ENCODE data around the gene NEBL.
"Not testable (repeated sequence)": the region's sequence is repeated elsewhere in the genome, so short reads cannot be mapped to it uniquely, and the experiment has no call there.

The NEBL gene, protein sequence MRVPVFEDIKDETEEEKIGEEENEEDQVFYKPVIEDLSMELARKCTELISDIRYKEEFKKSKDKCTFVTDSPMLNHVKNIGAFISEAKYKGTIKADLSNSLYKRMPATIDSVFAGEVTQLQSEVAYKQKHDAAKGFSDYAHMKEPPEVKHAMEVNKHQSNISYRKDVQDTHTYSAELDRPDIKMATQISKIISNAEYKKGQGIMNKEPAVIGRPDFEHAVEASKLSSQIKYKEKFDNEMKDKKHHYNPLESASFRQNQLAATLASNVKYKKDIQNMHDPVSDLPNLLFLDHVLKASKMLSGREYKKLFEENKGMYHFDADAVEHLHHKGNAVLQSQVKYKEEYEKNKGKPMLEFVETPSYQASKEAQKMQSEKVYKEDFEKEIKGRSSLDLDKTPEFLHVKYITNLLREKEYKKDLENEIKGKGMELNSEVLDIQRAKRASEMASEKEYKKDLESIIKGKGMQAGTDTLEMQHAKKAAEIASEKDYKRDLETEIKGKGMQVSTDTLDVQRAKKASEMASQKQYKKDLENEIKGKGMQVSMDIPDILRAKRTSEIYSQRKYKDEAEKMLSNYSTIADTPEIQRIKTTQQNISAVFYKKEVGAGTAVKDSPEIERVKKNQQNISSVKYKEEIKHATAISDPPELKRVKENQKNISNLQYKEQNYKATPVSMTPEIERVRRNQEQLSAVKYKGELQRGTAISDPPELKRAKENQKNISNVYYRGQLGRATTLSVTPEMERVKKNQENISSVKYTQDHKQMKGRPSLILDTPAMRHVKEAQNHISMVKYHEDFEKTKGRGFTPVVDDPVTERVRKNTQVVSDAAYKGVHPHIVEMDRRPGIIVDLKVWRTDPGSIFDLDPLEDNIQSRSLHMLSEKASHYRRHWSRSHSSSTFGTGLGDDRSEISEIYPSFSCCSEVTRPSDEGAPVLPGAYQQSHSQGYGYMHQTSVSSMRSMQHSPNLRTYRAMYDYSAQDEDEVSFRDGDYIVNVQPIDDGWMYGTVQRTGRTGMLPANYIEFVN

DNA sequence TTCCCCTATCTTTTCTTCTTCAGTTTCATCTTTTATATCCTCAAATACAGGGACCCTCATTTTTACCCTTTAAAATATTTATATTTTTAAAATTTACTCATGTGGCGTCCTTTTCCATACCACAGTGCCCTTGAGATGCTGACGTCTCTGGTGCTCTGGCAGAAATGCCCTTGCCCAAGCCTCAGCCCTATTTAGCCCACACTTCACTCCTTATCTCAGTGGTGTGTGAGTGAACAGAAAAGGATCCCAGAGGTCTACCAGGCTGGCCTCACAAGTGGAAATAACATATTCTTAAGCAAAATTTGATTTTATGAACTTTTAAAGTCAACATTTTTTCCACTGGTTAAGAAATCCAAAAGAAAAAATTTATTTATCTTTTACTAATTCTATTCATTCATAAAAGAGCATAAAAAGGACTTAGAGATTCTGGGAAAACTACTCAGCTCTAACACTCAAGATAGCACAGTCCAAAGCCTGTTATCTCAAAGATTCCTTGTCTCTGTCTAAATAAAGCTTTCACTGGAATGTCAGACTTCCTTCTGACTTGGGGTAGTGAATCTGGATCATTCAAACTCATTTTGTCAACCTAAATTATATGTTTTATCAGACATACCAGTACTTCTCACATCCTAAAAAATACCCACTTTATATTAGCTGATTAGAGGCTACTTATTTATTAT, at the start of gene NEBL:
NEBL (minus strand) TSS at position 166 of the 680 bp plus-strand sequence; CDS start at position 60, 106 bp downstream.
- DNase-seq (ENCODE audit: low spot score): no peak

DNA sequence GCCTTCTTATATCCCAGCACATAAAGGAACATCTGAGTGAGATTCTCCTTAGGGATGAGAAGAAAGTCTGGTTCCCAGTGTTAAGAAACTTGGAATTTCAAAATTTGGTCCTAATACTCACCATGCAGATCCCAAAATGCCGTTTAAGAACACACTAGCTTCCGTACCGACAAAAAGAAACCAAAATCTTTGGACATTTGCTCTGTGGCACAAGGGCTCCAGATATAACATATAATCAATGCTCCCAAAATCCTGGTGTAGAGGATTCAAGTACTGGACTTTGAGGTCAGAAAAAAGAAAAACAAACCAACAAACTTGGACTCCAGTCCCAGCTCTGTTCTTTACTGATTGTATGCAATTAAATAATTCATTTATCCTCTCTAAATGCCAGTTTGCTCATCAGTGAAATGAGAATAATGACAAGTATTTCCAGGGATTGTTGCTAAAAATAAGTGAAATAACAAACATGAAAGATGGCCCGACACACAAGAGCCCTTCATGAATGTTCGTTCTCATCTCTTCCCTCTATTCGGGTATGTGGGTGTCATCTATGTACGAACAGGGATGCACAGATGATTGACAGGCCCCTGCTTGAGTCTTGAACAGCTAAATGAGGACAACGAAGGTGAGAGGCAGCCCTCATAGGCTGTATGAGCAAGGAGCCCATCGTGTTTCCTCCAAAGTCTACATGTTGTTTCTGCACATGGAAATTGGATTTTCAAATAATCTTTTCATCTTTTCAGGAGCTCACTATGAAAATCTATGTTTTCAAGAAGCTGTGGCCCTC, 48.6 kb upstream of the NEBL start:
- no peak for DNase-seq (ENCODE audit: low spot score)

DNA sequence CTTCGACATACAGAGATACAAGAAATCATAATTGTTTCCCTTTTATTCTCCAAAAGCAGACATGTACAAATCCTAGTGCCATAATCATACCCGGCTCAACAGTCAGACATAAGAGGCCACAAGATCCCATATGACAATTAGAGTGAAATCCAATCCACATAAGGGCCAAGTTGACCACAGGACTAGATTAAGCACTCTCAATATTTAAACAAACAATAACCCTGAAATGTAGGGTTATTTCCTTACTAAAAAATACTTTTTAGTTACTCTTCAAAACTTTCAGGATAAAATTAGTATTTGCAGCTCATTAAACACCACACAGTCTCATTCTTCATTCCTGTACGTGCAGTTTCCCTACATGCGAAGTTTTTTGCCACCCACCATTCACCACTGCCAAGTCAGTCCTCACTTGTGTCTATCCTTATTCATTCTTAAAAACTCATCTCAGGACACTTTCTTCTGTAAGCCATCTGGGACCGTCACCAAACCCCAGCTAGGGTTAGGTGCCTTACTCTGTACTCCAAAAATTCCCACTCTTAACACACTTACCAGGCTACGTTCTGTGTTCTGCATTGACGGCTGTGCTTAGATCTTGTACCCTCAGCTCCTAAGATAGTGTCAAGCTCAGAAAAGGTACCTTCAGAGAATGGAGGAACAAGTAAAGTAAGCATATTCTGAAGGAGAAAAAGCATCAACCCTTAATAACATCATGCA, 47.8 kb upstream of the NEBL start:
- no peak for DNase-seq (ENCODE audit: low spot score)

DNA sequence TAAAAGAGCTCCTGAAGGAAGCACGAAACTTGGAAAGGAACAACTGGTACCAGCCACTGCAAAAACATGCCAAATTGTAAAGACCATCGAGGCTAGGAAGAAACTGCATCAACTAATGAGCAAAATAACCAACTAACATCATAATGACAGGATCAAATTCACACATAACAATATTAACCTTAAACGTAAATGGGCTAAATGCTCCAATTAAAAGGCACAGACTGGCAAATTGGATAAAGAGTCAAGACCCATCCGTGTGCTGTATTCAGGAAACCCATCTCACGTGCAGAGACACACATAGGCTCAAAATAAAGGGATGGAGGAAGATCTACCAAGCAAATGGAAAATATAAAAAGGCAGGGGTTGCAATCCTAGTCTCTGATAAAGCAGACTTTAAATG, 42.3 kb upstream of the NEBL start:
- not testable (repeated sequence) for DNase-seq (ENCODE audit: low spot score)

DNA sequence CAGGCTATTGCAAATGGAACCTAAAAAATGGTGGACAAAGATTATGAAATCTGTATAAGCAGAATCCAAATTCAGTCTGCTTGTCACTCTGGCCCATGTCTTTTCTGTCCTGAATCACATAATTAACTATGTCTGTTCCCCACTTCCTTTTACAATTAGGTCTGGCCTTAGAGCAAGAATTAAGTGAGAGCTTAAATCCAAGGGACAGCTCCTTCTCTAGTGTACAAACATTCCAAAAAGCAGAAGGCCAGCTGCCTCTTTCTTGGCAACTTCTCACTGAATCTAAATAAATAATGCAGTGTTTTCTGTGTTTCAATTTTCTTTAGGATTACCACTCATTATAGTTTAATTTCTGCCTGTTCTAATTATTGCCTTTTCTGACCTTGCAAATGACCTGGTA, 39.3 kb upstream of the NEBL start:
- DNase-seq (ENCODE audit: low spot score): no peak

DNA sequence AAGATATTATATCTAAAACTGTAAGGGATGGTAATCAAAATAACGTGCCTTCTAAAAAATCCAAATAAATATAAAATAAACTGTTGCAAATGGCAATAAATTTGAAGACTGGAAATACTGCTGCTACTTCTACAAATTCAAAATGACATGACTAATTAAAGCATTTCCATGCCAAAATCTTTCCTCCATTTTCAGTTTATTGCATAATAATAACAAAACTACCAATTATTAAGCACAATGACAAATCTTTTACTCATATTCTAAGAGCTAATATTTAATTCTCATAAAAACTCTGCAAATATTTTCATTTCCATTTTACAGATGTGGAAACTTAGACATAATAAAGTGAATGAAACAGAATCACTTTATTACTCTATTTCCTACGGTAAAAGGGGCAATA, 38.8 kb upstream of the NEBL start:
- no peak for DNase-seq (ENCODE audit: low spot score)

DNA sequence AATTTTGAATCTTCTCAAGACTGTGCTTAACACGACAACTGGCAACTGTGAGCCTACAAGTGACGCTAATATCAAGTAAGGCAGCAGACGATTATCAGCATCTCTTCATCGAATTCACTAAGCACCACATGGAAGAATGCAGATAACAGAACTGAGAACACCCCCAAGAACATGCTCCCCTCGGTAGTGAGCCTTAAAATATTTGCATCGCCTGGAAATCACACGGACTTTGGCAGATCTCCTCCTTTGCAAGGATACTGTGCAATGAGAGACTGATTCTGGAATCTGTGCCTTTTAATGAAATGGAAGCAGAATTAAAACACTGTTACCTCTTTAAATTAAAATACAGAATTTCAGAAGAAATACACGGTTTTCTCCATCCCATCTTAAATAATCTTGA, 38.2 kb upstream of the NEBL start:
- DNase-seq (ENCODE audit: low spot score): no peak

DNA sequence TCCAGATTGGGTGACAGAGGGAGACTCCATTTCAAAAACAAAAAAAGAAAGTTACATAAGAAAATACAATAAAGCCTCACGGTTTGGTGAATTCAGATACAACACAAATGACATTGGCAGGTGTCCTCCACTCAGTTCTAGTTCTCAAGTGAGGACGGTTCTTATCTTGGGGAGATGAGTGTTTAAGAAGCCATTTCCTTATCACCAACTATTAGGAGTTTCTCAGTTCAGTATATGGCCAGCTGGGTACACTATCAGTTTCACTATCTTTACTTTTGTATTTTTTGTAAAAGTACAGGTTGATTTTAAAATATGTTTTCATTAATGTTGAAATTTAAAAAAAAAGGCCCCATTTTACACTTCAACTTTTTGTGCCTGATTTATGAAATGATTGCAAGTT, 36.6 kb upstream of the NEBL start:
- DNase-seq (ENCODE audit: low spot score): no peak

DNA sequence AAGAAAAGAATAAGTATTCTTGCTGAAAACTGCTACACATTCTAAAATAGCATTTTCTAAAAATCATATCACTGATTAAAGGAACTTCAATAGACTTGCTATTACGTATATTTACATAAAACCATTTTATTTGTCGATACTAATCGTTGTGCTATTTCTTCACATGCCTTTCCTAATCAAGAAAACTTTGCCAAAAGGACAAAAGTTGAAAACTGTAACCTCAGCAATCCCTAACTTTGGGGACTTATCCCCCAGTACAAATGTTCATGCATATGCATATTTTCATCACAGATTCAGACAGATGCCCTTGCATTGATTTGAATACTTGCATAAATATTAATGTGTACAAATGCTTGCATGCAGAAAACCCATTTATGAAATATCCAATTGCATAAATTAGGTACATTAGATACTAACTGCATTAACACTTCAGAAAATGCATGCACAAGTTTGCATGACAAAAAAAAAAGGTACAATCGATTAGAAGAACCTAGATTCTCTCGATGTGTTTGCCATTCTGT, 35.6 kb upstream of the NEBL start:
- no peak for DNase-seq (ENCODE audit: low spot score)

DNA sequence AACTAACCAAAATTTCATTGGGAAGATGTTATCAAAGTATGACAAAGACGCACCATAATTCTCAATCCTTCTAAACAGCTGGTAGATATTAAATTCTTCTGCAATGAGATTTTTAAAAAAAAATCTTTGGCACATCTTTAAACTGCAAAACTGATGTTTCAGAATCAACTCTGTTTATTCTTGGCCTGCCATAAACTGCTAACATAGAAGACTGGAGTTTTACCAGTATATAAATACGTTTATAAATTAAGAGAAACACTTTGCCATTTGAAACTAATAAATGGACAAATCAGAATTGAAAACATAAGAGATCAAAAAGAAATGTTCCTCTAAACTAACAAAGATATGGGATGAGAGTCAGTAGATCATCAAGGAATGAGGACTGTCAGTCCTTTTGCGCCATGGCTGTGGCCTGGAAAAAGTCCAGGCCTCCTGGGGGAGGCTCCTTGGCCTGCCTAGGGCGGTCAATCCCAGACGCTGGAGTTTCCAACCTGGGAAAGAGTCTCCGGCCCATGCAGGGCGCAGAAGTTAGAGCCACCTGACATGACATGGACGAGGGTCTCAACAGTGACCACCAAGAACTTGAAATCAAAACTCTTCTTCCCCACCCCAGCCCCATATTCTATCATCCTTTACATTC, 34.2 kb upstream of the NEBL start:
- no peak for DNase-seq (ENCODE audit: low spot score)

DNA sequence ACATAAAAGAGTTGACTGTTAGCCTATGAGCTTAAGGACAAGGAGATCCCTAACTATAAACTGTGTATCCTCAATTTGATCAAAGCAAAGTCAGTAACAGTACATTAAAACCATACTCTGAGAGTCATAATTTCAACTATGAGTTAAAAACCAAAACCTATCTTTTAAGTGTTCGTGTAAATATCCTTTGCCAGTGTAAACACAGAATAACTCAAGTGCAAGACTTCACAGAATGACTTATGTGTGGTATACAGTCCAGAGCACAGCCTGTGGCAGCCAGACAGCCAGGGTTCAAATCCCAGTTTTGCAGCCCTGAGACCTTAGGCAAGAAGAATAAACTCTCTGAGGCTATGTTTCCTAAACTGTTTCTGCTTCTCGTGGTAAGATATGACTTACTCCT, 30.3 kb upstream of the NEBL start:
- DNase-seq (ENCODE audit: low spot score): no peak

DNA sequence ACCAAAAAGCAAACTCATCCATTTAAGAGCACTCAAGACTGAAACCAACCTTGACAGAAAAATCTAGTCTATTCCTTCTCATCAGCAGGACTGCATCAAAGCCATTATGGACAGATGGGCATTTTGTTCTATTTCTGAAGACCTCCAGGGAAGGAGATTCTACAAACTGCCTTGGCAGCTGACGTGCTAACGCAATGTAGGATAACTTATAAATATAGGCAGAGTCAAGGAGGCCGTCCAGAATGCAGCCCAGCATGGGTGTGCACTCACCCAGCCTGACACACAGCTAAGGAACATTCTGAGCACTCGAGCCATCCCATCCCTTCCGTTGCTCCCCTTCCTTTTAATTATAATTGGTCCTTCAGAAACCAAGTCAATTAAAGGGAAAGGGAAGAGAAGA, 25.3 kb upstream of the NEBL start:
- no peak for DNase-seq (ENCODE audit: low spot score)

DNA sequence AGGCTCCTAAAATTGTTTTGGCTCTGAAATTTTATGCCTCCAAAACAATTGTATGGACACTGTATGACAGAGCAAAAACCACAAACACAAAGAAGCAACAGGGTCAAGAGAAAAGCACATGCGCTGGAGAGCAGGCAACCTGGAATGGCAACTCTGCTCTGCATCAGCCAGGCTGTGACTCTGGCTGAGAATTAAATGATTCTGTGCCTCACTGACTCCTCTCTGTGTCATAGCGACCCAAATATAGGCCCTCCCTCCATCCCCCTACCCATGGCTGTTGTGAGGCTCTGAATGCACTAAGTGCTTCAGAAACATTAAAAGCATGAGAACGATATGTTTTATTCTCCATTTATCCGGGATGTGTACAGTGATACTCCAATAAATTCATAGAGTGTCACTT, 24.9 kb upstream of the NEBL start:
- no peak for DNase-seq (ENCODE audit: low spot score)

DNA sequence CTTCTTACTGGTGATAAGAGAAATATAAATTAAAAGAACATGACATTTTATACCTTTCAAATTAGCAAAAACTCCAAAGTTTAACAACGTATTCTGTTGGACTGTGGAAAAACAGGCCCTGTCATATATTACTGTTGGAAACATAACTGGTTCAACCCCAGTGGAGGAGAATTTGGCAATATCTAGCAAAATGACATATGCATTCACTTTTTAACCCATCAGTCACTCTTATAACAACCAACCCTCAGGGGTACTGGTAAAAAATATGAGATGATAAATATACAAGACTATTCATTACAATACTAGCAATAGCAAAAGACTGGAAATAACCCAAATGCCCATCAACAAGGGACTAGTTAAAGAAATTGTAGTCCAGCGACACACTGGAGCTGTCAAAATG, 22.9 kb upstream of the NEBL start:
- DNase-seq (ENCODE audit: low spot score): no peak

DNA sequence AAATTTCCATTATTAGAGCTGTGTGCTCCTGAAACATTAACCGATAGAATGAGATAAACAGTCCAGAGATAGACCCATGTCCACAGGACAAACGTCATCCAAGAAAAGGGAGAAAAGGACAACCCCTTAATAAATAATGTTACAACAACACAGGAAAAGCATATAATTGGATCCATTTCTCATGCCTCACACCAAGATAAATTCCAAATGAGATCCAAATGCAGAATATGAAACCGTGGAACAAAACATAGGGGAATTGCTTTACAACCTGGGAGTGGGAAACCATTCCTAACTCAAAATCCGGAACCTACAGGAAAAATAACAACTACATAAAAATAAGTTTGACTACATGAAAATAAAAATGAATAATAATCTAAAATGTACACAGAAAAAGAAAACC, 22.4 kb upstream of the NEBL start:
- no peak for DNase-seq (ENCODE audit: low spot score)

DNA sequence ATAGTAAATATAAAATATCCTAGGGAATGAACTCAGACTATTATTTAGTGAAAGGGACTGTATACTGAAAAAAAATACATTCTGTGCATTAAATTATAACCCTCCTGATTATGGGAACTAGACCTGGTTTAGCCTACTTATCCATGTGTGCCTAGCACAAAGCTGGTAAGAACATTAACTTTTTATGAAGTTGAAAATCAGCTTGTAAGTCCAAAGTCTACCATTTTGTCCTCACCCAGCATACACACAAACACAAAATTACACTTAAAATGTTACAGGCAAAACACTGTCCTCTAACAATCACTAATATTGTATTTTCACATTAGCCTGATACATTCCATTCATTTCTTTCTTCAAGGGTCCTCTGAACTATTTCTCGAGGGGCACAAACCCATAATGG, 19.9 kb upstream of the NEBL start:
- DNase-seq (ENCODE audit: low spot score): no peak

DNA sequence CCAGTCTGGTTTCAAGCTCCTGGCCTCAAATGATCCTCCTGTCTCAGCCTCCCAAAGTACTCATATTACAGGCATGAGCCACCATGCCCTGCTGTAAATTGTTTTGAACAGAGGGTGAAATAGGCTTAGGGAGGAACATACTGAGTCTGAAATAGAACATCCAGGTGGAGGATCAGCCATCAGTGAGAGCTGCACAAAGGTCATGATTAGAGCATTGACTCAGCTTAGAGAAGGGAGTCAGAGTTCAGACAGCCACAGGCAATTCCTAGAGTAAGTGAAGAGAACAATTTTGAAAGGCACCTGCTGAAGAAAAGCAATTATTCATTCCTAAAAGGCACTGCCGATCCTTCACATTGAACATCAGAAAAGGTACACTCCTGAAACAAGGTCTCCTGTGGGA, 15.9 kb upstream of the NEBL start:
- DNase-seq (ENCODE audit: low spot score): no peak

DNA sequence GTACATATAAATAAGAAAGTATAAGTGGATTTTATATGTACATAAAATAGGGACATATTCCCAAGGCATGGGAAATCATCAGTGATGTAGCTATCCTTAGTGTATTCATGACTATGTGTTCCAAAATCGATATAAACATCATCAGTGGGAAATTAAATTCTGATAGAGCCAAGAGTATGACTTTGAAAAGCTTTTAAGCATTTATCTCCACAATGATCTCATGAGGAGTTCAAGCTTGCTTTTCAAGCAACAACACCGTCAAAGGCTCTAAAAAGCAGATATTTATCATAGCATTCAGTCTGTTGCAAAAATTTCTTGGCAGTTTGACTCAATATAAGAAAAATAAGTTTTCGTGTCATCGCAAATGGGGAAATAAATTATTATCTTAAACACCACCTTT, 14.5 kb upstream of the NEBL start:
- DNase-seq (ENCODE audit: low spot score): no peak

DNA sequence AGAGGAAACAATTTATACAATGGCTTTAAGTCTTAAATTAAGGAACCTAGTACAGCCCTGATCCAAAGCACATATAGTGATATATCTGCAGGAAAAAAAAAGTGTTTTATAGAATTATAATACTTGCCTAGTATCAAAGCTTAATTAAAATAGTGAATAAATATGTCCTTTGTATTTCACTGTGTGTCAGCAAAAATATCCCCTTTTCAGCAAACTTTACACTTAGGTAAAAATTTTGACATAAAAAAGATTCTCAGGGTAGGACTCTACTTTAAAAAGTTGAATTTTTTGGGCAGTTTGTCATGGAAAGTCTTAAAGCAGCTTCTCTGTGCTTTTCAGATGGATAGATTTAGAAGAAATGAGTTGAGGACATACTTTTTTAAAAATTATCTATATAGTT, 12.7 kb upstream of the NEBL start:
- DNase-seq (ENCODE audit: low spot score): no peak

DNA sequence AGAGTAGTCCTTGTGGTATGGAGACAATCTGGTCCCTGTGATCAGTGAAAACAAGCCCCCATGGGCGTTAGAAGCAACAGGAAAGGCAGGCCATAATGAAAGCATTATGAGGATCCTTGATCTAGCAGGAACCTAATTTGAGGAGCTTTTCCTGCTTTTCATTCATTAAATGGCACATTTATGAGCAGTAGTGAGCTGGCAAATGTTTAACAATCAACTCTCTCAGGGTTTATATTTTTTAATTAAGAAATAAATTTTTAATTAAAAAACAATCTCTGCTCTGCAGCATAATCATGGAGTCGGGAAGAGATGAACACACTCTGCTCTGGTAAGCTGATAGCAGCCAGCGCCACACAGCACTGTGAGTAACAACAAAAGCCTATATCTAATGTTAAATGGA, 11.3 kb upstream of the NEBL start:
- no peak for DNase-seq (ENCODE audit: low spot score)
